Suprapubic skin (tissue), 3 donors: Measurements from ENCODE around the gene TBC1D5.
"Not testable (repeated sequence)": the region's sequence is repeated elsewhere in the genome, so short reads cannot be mapped to it uniquely, and the experiment has no call there.

Experiments used
- CTCF ChIP-seq, 2 donors: fragments of 200-600 bp in 1 of 2; fragments of 450-650 bp in 1 of 2; sonication (generic) in 1 of 2; IDR thresholded peaks; one replicate each; pipeline ENCODE4 v1.5.1; 2016 to 2019; ENCODE audit warnings: antibody characterized with exemption in 2 of 2, mild to moderate bottlenecking in 1 of 2, moderate library complexity in 1 of 2
- EP300 ChIP-seq: sonication (generic); formaldehyde crosslinking; IDR thresholded peaks from one replicate; pipeline ENCODE4 v1.6.1; 2017; ENCODE audit warnings: antibody characterized with exemption
- POLR2A ChIP-seq, 2 donors: fragments of 450-650 bp; IDR thresholded peaks; one replicate each; pipeline ENCODE4 v1.6.1; 2017; ENCODE audit warnings: antibody characterized with exemption in 2 of 2, mild to moderate bottlenecking in 2 of 2, moderate library complexity in 2 of 2

- TF ChIP-seq POLR2A (IDR thresholded peaks at IDR 0.05); CTCF (IDR thresholded peaks at IDR 0.05); EP300: not testable (repeated sequence)
Observed at GRCh38 chr3:17532446-17532845, 210.0 kb downstream of the TBC1D5 start.
